Astrocyte (in vitro differentiated cells and primary cell): ENCODE measurements around the gene VIPR1. TPM values are rescaled to one million over a fixed set of nuclear protein-coding genes. Genes with fewer than 3 reads are reported as not detected.

ENCODE experiments used
- DNase-seq: peaks from one replicate; pipeline ENCODE4 v3.0.0-alpha.2; 2010; ENCODE audit warnings: low read depth
- FAIRE-seq: peaks from 2 replicates; lab custom pipeline; 2011; peaks lifted over from hg19 to GRCh38; lab: Jason Lieb, UNC
- H2AFZ ChIP-seq: 2 replicates; pipeline ENCODE4 v1.6.0; 2012; ENCODE audit warnings: low read depth, low read length, inconsistent platforms
- H3K27ac ChIP-seq: 2 replicates; pipeline ENCODE4 v1.5.1; 2011; ENCODE audit warnings: low read depth, low read length, inconsistent platforms
- H3K27me3 ChIP-seq: 2 replicates; pipeline ENCODE4 v1.6.0; 2011; ENCODE audit warnings: low read length, inconsistent platforms; ENCODE audit not compliant: insufficient read depth
- H3K36me3 ChIP-seq: 2 replicates; pipeline ENCODE4 v1.5.1; 2011; ENCODE audit warnings: low read length, inconsistent platforms; ENCODE audit not compliant: insufficient read depth
- H3K4me1 ChIP-seq: 2 replicates; pipeline ENCODE4 v1.5.1; 2011; ENCODE audit warnings: low read length, inconsistent platforms; ENCODE audit not compliant: insufficient read depth
- H3K4me2 ChIP-seq: 2 replicates; pipeline ENCODE4 v1.6.0; 2012; ENCODE audit warnings: low read length, inconsistent platforms
- H3K4me3 ChIP-seq: 2 replicates; pipeline ENCODE4 v1.5.1; 2011; ENCODE audit warnings: low read depth, mild to moderate bottlenecking, low read length, inconsistent platforms; ENCODE audit not compliant: insufficient read depth
- H3K79me2 ChIP-seq: 2 replicates; pipeline ENCODE4 v1.6.0; 2012; ENCODE audit warnings: mild to moderate bottlenecking, low read length, inconsistent platforms; ENCODE audit not compliant: insufficient read depth
- H3K9ac ChIP-seq: 2 replicates; pipeline ENCODE4 v1.6.0; 2012; ENCODE audit warnings: mild to moderate bottlenecking, low read length, inconsistent platforms
- H3K9me3 ChIP-seq: 2 replicates; pipeline ENCODE4 v1.5.1; 2012; ENCODE audit warnings: low read depth, mild to moderate bottlenecking, low read length, inconsistent platforms; ENCODE audit not compliant: insufficient read depth
- H4K20me1 ChIP-seq: 2 replicates; pipeline ENCODE4 v1.6.0; 2012; ENCODE audit warnings: low read length, inconsistent platforms; ENCODE audit not compliant: insufficient read depth
- H3K27ac Mint-ChIP-seq: one replicate; pipeline ENCODE4 v1.8.0; 2021; ENCODE audit warnings: mild to moderate bottlenecking, mixed read lengths; ENCODE audit not compliant: unreplicated experiment
- H3K27me3 Mint-ChIP-seq: one replicate; pipeline ENCODE4 v1.8.0; 2021; ENCODE audit warnings: low read depth, mixed read lengths; ENCODE audit not compliant: unreplicated experiment
- H3K36me3 Mint-ChIP-seq: one replicate; pipeline ENCODE4 v1.8.0; 2021; ENCODE audit warnings: low read depth, mixed read lengths; ENCODE audit not compliant: unreplicated experiment
- H3K4me1 Mint-ChIP-seq: one replicate; pipeline ENCODE4 v1.8.0; 2021; ENCODE audit warnings: low read depth, mixed read lengths; ENCODE audit not compliant: unreplicated experiment
- H3K4me3 Mint-ChIP-seq: one replicate; pipeline ENCODE4 v1.8.0; 2021; ENCODE audit warnings: mild to moderate bottlenecking, moderate library complexity, mixed read lengths; ENCODE audit not compliant: unreplicated experiment
- H3K9me3 Mint-ChIP-seq: one replicate; pipeline ENCODE4 v1.8.0; 2021; ENCODE audit warnings: mild to moderate bottlenecking, mixed read lengths; ENCODE audit not compliant: unreplicated experiment
- EZH2 ChIP-seq: IDR thresholded peaks from 2 replicates; pipeline ENCODE4 v1.6.1; 2012; ENCODE audit warnings: mild to moderate bottlenecking, low read length, inconsistent platforms; ENCODE audit not compliant: insufficient read depth
- total RNA-seq: library from RNA; stranded (reverse); gene quantifications from 2 replicates; pipeline ENCODE4 v1.2.1, GENCODE V29; 2021
- TF ChIP-seq, protein P1 (sequence below): IDR thresholded peaks from 2 replicates; pipeline ENCODE4 v1.5.1; 2011; ENCODE audit warnings: low read depth, mild to moderate bottlenecking, inconsistent platforms, low read length, moderate library complexity; ENCODE audit not compliant: insufficient read depth

Gene VIPR1
- total RNA-seq, 1 donor from 2014 or later, result 0.68 TPM

GRCh38 chr3:42517117-42517516 is 14.7 kb downstream of the VIPR1 start:
- H3K4me1 Mint-ChIP-seq, result no peaks in the 10 kb centered on the region
- H3K9me3 Mint-ChIP-seq, result no peaks in the 10 kb centered on the region
- H3K4me3 ChIP-seq, result no peak overlapping the region

GRCh38 chr3:42518800-42519567 is 16.5 kb downstream of the VIPR1 start:
- Histone ChIP-seq H3K27ac (no peak overlapping the region), H3K4me1 (no peaks in the 10 kb centered on the region), H3K79me2 (no peaks in the 10 kb centered on the region), H3K9me3 (no peaks in the 10 kb centered on the region), H3K36me3 (no peaks in the 10 kb centered on the region), H2AFZ (no peak overlapping the region), H3K27me3 (no peaks in the 10 kb centered on the region), H4K20me1 (no peaks in the 10 kb centered on the region), H3K4me3 (no peak overlapping the region), H3K9ac (no peak overlapping the region), H3K4me2 (no peak overlapping the region)
- no peak for DNase-seq
- Mint-ChIP-seq H3K9me3 (no peaks in the 10 kb centered on the region), H3K27ac (no peak overlapping the region), H3K27me3 (peaks cover 18% of the 10 kb centered on the region), H3K4me1 (no peaks in the 10 kb centered on the region), H3K36me3 (no peaks in the 10 kb centered on the region), H3K4me3 (no peak overlapping the region)
- no peak for FAIRE-seq
- TF ChIP-seq, protein P1, sequence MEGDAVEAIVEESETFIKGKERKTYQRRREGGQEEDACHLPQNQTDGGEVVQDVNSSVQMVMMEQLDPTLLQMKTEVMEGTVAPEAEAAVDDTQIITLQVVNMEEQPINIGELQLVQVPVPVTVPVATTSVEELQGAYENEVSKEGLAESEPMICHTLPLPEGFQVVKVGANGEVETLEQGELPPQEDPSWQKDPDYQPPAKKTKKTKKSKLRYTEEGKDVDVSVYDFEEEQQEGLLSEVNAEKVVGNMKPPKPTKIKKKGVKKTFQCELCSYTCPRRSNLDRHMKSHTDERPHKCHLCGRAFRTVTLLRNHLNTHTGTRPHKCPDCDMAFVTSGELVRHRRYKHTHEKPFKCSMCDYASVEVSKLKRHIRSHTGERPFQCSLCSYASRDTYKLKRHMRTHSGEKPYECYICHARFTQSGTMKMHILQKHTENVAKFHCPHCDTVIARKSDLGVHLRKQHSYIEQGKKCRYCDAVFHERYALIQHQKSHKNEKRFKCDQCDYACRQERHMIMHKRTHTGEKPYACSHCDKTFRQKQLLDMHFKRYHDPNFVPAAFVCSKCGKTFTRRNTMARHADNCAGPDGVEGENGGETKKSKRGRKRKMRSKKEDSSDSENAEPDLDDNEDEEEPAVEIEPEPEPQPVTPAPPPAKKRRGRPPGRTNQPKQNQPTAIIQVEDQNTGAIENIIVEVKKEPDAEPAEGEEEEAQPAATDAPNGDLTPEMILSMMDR, result no peak
- no peak for TF ChIP-seq EZH2

More at GRCh38 chr3:42517117-42517516, 14.7 kb downstream of the VIPR1 start:
- no peak for FAIRE-seq
- no peak overlapping the region for H3K4me2 ChIP-seq
- H3K36me3 ChIP-seq, result no peaks in the 10 kb centered on the region
- H3K27me3 ChIP-seq, result no peaks in the 10 kb centered on the region
- peaks cover 23% of the 10 kb centered on the region for H3K27me3 Mint-ChIP-seq
- DNase-seq, result no peak
- H3K4me3 Mint-ChIP-seq, result no peak overlapping the region
- H3K9ac ChIP-seq, result no peak overlapping the region
- H4K20me1 ChIP-seq, result no peaks in the 10 kb centered on the region
- H3K36me3 Mint-ChIP-seq, result no peaks in the 10 kb centered on the region
- H3K27ac ChIP-seq, result no peak overlapping the region
- no peak for TF ChIP-seq EZH2
- TF ChIP-seq, protein P1, result no peak
- no peak overlapping the region for H3K27ac Mint-ChIP-seq
- H3K79me2 ChIP-seq, result no peaks in the 10 kb centered on the region
- no peak overlapping the region for H2AFZ ChIP-seq
- no peaks in the 10 kb centered on the region for H3K4me1 ChIP-seq
- H3K9me3 ChIP-seq, result no peaks in the 10 kb centered on the region

- DNase-seq (no peak), FAIRE-seq (no peak)
- no peak overlapping the region for H3K4me3 Mint-ChIP-seq
- H3K4me1 Mint-ChIP-seq, result no peaks in the 10 kb centered on the region
- Histone ChIP-seq H3K79me2 (no peaks in the 10 kb centered on the region), H3K4me3 (no peak overlapping the region), H3K4me1 (no peaks in the 10 kb centered on the region), H3K36me3 (no peaks in the 10 kb centered on the region), H2AFZ (no peak overlapping the region), H3K9me3 (no peaks in the 10 kb centered on the region), H3K27me3 (no peaks in the 10 kb centered on the region), H4K20me1 (no peaks in the 10 kb centered on the region), H3K27ac (no peak overlapping the region), H3K4me2 (no peak overlapping the region), H3K9ac (no peak overlapping the region)
- peaks cover 15% of the 10 kb centered on the region for H3K27me3 Mint-ChIP-seq
- no peaks in the 10 kb centered on the region for H3K36me3 Mint-ChIP-seq
- no peak for TF ChIP-seq EZH2
- TF ChIP-seq, protein P1, result no peak
- no peaks in the 10 kb centered on the region for H3K9me3 Mint-ChIP-seq
- no peak overlapping the region for H3K27ac Mint-ChIP-seq
Observed at GRCh38 chr3:42519568-42519962, 17.1 kb downstream of the VIPR1 start.
